PFSK-1 (cell line): ENCODE measurements around the gene PPIE.

Experiments
- FOXP2 ChIP-seq: optimal IDR thresholded peaks from 2 replicates; pipeline ENCODE3; 2011; ENCODE audit warnings: borderline replicate concordance, control low read depth, inconsistent platforms; ENCODE audit not compliant: insufficient read depth; ENCODE audit errors: extremely low read length, extremely low read depth
- POLR2AphosphoS5 ChIP-seq: IDR thresholded peaks from 2 replicates; pipeline ENCODE4 v1.6.1; 2012; ENCODE audit warnings: low read depth, mild to moderate bottlenecking, control low read depth, low read length, moderate library complexity
- REST ChIP-seq, 2 experiments: IDR thresholded peaks; 2 replicates each; pipeline versions ENCODE4 v1.6.1 to v1.8.0; 2011 to 2012; ENCODE audit warnings: low read depth in 2 of 2, low read length in 2 of 2, control low read depth in 1 of 2, inconsistent platforms in 1 of 2, mild to moderate bottlenecking in 1 of 2, moderate library complexity in 1 of 2; ENCODE audit not compliant: insufficient read depth in 1 of 2
- SIN3A ChIP-seq: IDR thresholded peaks from 2 replicates; pipeline ENCODE4 v1.6.1; 2012; ENCODE audit warnings: mild to moderate bottlenecking, low read length, moderate library complexity, borderline replicate concordance; ENCODE audit not compliant: insufficient read depth
- TAF1 ChIP-seq: IDR thresholded peaks from 2 replicates; pipeline ENCODE4 v1.6.1; 2012; ENCODE audit warnings: low read length, control low read depth, borderline replicate concordance; ENCODE audit not compliant: insufficient read depth

PPIE gene

GRCh38 chr1:39733161-39733560 is 5.5 kb upstream of the PPIE start:
- TF ChIP-seq FOXP2 (no peak), POLR2AphosphoS5 (no peak), REST (IDR thresholded peaks at IDR 0.05; ENCODE audit: insufficient read depth in 1 of 2, low read depth in 2 of 2, low read length in 2 of 2) (no peak), SIN3A (no peak), TAF1 (no peak)

GRCh38 chr1:39735731-39736130 is 3.0 kb upstream of the PPIE start:
- no peak for TF ChIP-seq TAF1
- no peak for TF ChIP-seq REST (IDR thresholded peaks at IDR 0.05; ENCODE audit: insufficient read depth in 1 of 2, low read depth in 2 of 2, low read length in 2 of 2)
- no peak for TF ChIP-seq FOXP2
- TF ChIP-seq POLR2AphosphoS5: no peak
- TF ChIP-seq SIN3A: no peak

GRCh38 chr1:39737546-39738169 is 1.0 kb upstream of the PPIE start:
- TF ChIP-seq POLR2AphosphoS5 (no peak), TAF1 (no peak), SIN3A (no peak), FOXP2 (no peak), REST (IDR thresholded peaks at IDR 0.05; ENCODE audit: insufficient read depth in 1 of 2, low read depth in 2 of 2, low read length in 2 of 2) (no peak)

GRCh38 chr1:39745016-39745670 is 6.5 kb downstream of the PPIE start:
- TF ChIP-seq TAF1 (no peak), REST (IDR thresholded peaks at IDR 0.05; ENCODE audit: insufficient read depth in 1 of 2, low read depth in 2 of 2, low read length in 2 of 2) (no peak), FOXP2 (no peak), SIN3A (no peak), POLR2AphosphoS5 (no peak)
